GM19240 (cell line): ENCODE measurements around the gene UBN2.

Source experiments
- DNase-seq: peaks from one replicate; pipeline ENCODE4 v3.0.0; 2011; ENCODE audit warnings: low spot score; ENCODE audit not compliant: insufficient read length

UBN2 gene

GRCh38 chr7:139231513-139232376 is 708 bp downstream of the UBN2 start:
- DNase-seq: peak; percentile 10

GRCh38 chr7:139232377-139232717 is 1.3 kb downstream of the UBN2 start:
- no peak for DNase-seq

DNA sequence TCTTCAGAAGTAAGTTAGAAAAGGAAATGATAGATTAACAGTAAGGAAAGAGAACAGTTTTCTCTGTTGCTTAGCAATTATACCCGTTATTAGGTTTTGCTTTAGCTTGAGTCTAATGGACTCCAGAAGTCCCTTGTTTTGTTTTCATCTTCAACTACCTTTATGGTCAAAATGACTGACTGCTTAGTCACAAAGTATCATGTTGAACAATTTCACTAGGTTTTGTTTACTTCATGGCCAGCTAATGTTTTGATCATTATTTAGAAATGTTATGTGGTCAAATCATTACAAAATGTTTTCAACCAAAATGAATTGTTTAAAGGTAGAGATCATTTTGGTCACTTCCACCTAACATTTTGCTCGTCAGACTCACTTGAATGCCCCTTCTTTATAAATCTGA is 1.9 kb downstream of the UBN2 start:
- no peak for DNase-seq

GRCh38 chr7:139241258-139241657 is 10.2 kb downstream of the UBN2 start:
- no peak for DNase-seq

- no peak for DNase-seq
Observed at GRCh38 chr7:139242741-139243281, 11.8 kb downstream of the UBN2 start.

DNA sequence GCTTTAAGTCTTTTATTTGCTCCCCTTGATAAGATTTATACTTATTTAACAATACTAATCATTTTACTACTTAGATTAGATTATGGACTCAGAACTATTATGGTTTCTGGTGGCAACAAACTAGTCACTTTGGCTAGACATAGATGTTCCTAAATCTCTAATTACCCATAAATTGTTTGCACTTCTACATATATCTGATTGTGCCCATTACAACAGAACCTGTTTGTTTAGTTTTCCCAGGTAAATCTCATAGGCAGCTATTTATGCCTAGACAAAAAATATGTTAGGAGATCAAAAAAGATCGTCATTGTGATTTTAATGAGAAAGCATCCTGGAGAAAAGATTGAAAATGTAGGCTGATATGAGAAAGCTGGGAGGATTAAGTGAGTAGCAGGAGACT is 14.4 kb downstream of the UBN2 start:
- no peak for DNase-seq

GRCh38 chr7:139246494-139246893 is 15.5 kb downstream of the UBN2 start:
- DNase-seq: no peak

GRCh38 chr7:139246905-139247304 is 15.9 kb downstream of the UBN2 start:
- DNase-seq: no peak

DNA sequence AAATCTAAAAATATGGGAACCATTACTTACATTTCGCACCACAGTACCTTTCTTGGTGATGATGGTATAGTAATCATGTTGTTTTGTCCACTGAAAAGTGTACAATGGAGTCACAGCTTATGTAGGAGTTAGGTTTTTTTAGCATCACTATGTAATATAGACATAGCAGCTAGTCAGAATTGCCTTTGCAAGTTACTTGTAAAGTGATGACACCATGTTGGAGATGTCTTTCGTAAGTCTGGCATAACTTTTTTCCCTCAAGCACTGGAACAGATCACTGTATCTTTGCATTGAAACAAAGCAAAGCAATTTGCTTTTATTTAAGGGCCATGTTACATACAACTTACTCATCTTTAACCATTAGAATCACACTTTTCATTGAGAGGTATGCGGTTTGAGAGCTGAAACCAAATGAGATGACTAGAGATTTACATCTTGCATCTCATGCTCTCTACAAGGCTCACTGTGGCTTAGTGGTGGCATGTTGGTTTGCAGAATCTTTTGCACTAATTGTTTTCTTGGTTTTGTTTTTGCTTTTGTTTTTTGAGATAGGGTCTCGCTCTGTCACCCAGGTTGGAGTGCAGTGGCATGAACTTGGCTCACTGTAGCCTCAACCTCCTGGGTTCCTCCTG is 18.3 kb downstream of the UBN2 start:
- no peak for DNase-seq

- no peak for DNase-seq
Observed at GRCh38 chr7:139252451-139252850, 21.4 kb downstream of the UBN2 start.

DNA sequence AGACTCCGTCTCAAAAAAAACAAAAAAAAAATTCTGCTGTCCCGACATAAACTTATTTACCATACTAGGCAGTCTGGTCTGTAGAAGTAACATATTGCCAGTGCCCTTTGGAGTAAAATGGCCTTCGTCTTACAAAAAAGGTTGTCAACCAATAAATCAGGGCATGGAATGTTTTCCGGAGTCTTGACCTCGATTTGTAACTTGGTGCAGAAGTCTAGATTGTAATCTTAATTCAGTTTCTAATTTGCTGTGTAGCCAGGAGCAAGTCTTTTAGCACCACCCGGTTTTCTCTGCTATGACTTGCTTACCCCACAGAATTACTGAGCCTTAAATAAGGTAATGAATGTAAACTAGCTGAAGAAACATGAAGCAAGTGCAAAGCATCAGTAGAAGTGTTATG is 23.2 kb downstream of the UBN2 start:
- DNase-seq: no peak

DNA sequence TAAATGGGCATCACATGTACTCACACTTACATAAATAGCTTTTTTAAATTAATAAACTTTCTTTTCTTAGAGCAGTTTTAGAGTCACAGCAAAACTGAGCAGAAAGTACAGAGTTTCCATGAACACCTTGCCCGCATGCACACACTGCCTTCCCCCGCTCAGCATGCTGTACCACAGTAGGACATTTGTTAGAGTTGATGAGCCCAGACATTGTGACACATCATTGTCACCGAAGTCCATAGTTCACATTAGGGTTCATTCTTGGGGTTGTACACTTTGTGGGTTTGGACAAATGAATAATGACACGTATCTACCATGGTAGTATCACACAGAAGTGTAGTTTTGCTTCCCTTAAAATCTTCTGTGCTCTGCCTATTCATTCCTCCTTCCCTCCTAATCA is 23.7 kb downstream of the UBN2 start:
- DNase-seq: no peak

GRCh38 chr7:139255290-139255689 is 24.3 kb downstream of the UBN2 start:
- no peak for DNase-seq

GRCh38 chr7:139259142-139259541 is 28.1 kb downstream of the UBN2 start:
- DNase-seq: no peak

- no peak for DNase-seq
Observed at GRCh38 chr7:139264220-139264619, 33.2 kb downstream of the UBN2 start.

DNA sequence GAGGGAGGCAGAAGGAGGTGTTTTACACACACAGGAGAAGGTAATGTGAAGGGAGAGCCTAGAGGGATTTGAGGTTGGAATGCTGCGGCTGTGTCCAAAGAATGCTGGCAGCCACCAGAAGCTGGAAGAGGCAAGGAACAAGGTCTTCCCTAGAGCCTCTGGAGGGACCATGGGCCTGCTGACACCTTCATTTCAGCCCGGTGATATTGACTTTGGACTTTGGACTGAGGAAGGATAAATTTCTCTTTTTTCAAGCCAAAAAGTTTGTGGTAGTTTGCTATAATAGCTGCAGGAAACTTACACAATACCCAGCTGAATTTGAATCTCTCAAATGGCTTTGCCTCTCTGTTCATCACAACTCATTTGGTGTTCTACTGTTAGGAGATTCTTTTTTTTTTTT is 34.6 kb downstream of the UBN2 start:
- DNase-seq: no peak

GRCh38 chr7:139271718-139272628 is 40.9 kb downstream of the UBN2 start:
- DNase-seq: no peak

- no peak for DNase-seq
Observed at GRCh38 chr7:139284252-139284896, 53.3 kb downstream of the UBN2 start.

DNA sequence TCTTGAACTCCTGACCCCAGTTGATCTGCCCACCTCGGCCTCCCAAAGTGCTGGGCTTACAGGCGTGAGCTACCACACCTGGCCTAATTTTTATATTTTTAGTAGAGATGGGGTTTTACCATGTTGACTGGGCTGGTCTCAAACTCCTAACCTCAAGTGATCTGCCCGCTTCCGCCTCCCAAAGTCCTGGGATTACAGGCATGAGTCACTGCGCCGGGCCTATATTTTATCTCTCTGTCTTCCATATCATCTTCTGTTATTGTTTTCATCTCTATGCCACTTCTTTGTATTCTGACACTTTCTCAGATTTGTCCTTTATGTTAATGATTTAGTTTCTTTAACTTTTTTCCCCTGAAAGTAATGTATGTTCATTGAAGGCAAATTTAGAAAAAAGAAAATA is 55.1 kb downstream of the UBN2 start:
- DNase-seq: no peak

DNA sequence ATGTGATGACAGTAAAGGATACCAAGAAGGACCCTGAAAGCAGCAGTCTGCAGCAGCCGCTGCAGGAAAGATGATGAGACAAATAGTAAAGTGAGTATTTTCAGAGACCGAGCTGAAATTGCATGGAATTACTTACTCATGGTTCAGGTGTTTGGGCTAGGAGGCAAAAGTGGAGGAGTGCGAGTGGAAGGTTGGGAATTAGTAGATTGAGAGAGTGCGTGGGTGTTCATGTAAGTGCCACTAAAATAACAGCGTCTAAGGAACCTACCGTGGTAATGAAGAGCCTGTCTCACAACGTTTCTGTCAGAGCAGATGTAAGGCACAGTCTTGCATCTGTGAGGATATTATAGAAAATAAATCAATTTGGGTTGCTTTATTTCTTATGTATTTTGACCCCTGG is 61.8 kb downstream of the UBN2 start:
- DNase-seq: no peak

- no peak for DNase-seq
Observed at GRCh38 chr7:139293534-139293933, 62.5 kb downstream of the UBN2 start.
